ENCODE data around the gene PCDHGA10. TPM values are rescaled to one million over a fixed set of nuclear protein-coding genes. Genes with fewer than 3 reads are reported as not detected.
A peak's percentile ranks its signal among the peaks of the same experiment; 100 is the strongest.
"Not testable (repeated sequence)": the region's sequence is repeated elsewhere in the genome, so short reads cannot be mapped to it uniquely, and the experiment has no call there.

The PCDHGA10 gene
- total RNA-seq, 1 experiment from 2014 or later = 8.5 TPM

DNA sequence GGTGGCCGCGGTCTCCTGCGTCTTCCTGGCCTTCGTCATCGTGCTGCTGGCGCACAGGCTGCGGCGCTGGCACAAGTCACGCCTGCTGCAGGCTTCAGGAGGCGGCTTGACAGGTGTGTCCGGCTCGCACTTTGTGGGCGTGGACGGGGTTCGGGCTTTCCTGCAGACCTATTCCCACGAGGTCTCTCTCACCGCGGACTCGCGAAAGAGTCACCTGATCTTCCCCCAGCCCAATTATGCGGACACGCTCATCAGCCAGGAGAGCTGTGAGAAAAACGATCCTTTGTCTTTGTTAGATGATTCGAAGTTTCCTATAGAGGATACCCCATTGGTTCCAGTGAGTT, 2.5 kb downstream of the PCDHGA10 start:
- not testable (repeated sequence) for DNase-seq

DNA sequence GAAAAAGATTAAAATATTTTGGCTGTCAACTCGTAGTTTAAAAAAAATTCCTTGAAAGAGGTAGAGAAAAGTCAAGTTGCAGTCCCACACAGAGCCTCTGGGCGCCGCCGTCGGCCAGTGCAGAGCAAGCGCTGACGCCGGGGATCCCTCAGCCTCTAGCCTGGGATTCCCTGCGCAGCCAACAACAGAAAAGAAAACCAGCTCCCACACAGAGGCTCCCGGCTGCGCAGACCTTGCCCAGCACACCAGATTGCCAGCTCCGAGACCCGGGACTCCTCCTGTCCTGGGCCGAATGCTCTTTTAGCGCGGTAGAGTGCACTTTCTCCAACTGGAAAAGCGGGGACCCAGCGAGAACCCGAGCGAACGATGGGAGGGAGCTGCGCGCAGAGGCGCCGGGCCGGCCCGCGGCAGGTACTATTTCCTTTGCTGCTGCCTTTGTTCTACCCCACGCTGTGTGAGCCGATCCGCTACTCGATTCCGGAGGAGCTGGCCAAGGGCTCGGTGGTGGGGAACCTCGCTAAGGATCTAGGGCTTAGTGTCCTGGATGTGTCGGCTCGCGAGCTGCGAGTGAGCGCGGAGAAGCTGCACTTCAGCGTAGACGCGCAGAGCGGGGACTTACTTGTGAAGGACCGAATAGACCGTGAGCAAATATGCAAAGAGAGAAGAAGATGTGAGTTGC, 4.8 kb downstream of the PCDHGA10 start, which contains the start of gene PCDHGB7:
TSS of gene PCDHGB7 (plus strand) at position 184 of the 679 bp plus-strand sequence. CDS start at position 367, 183 bp downstream.
- not testable (repeated sequence) for H2AFZ ChIP-seq (ENCODE audit: low read length); H3K27me3 ChIP-seq (ENCODE audit: low read length); H3K79me2 ChIP-seq (ENCODE audit: low read length); H3K9me2 ChIP-seq (replicated peaks; ENCODE audit: insufficient read depth, low read length); H4K20me1 ChIP-seq (ENCODE audit: insufficient read depth, low read depth, low read length); H3K4me3 ChIP-seq (ENCODE audit: low read length); H3K9ac ChIP-seq (ENCODE audit: low read length); H3K4me1 ChIP-seq (ENCODE audit: low read length); H3K4me2 ChIP-seq (ENCODE audit: low read depth, low read length, poor library complexity, severe bottlenecking); H3K27ac ChIP-seq (ENCODE audit: low read length)
- peak; percentile 48 for DNase-seq
- Histone ChIP-seq H3K9me3 (ENCODE audit: low read length) (peaks cover 16% of the 10 kb centered on the region), H3K36me3 (ENCODE audit: insufficient read depth, low read length) (peaks cover 28% of the 10 kb centered on the region)

More for the DNA sequence above, 2.5 kb downstream of the PCDHGA10 start:
- not testable (repeated sequence) for H3K9me3 ChIP-seq (ENCODE audit: low read length); H3K9ac ChIP-seq (ENCODE audit: low read length); H3K9me2 ChIP-seq (replicated peaks; ENCODE audit: insufficient read depth, low read length); H2AFZ ChIP-seq (ENCODE audit: low read length); H3K27ac ChIP-seq (ENCODE audit: low read length); H3K4me3 ChIP-seq (ENCODE audit: low read length); H3K4me1 ChIP-seq (ENCODE audit: low read length); H3K79me2 ChIP-seq (ENCODE audit: low read length); H3K27me3 ChIP-seq (ENCODE audit: low read length); H4K20me1 ChIP-seq (ENCODE audit: insufficient read depth, low read depth, low read length); H3K4me2 ChIP-seq (ENCODE audit: low read depth, low read length, poor library complexity, severe bottlenecking)
- peaks cover 18% of the 10 kb centered on the region for H3K36me3 ChIP-seq (ENCODE audit: insufficient read depth, low read length)

DNA sequence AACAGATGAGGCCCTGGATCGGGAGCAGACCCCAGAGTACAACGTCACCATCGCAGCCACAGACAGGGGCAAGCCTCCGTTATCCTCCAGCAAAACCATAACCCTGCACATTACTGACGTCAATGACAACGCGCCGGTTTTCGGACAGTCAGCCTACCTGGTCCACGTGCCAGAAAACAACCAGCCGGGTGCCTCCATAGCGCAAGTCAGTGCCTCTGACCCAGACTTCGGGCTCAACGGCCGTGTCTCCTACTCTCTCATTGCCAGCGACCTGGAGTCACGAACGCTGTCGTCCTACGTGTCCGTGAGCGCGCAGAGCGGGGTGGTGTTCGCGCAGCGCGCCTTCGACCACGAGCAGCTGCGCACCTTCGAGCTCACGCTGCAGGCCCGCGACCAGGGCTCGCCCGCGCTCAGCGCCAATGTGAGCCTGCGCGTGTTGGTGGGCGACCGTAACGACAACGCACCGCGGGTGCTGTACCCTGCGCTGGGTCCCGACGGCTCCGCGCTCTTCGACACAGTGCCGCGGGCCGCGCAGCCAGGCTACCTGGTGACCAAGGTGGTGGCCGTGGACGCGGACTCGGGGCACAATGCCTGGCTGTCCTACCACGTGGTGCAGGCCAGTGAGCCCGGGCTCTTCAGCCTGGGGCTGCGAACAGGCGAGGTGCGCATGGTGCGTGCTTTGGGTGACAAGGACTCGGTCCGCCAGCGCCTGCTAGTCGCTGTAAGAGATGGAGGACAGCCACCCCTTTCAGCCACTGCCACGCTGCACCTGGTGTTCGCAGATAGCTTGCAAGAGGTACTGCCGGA, 6.5 kb downstream of the PCDHGA10 start:
- no peak overlapping the region for H2AFZ ChIP-seq (ENCODE audit: low read length)
- no peak overlapping the region for H3K27ac ChIP-seq (ENCODE audit: low read length)
- H3K27me3 ChIP-seq (ENCODE audit: low read length) = no peaks in the 10 kb centered on the region
- H3K9me2 ChIP-seq (replicated peaks; ENCODE audit: insufficient read depth, low read length) = no peaks in the 10 kb centered on the region
- peaks cover 16% of the 10 kb centered on the region for H3K9me3 ChIP-seq (ENCODE audit: low read length)
- H3K4me2 ChIP-seq (ENCODE audit: low read depth, low read length, poor library complexity, severe bottlenecking) = no peak overlapping the region
- H4K20me1 ChIP-seq (ENCODE audit: insufficient read depth, low read depth, low read length) = no peaks in the 10 kb centered on the region
- no peaks in the 10 kb centered on the region; the same call in 1 of the 2 replicates for H3K4me1 ChIP-seq (ENCODE audit: low read length)
- DNase-seq = no peak
- H3K36me3 ChIP-seq (ENCODE audit: insufficient read depth, low read length) = peaks cover 13% of the 10 kb centered on the region
- no peak overlapping the region for H3K9ac ChIP-seq (ENCODE audit: low read length)
- no peaks in the 10 kb centered on the region; the same call in 1 of the 2 replicates for H3K79me2 ChIP-seq (ENCODE audit: low read length)
- no peak overlapping the region for H3K4me3 ChIP-seq (ENCODE audit: low read length)

DNA sequence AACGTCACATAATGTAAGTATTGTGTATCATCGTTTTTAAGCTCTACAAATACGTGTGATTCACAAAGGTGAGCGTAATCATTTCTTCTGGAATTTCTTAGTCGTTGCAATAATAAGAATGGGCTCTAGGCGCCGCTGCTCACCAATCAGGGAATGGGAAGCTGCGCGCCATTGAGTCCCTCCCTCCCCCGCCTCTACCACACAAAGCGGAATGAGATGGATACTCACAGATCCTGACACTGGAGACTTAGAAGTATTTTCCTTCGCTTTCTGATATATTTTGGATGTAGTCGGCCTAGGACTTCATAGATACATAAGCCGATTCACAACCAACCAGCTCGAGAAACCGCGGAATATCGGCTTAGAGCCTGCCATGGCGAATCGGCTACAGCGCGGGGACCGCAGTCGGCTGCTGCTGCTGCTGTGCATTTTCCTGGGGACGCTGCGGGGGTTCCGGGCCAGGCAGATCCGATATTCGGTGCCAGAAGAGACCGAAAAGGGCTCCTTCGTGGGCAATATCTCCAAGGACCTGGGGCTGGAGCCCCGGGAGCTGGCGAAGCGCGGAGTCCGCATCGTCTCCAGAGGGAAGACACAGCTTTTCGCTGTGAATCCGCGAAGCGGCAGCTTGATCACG, 8.2 kb downstream of the PCDHGA10 start, which contains the start of gene PCDHGA11:
TSS of gene PCDHGA11 (plus strand) at position 197 of the 634 bp plus-strand sequence. CDS start at position 374, 177 bp downstream.
- H3K9me3 ChIP-seq (ENCODE audit: low read length) = peaks cover 16% of the 10 kb centered on the region

DNA sequence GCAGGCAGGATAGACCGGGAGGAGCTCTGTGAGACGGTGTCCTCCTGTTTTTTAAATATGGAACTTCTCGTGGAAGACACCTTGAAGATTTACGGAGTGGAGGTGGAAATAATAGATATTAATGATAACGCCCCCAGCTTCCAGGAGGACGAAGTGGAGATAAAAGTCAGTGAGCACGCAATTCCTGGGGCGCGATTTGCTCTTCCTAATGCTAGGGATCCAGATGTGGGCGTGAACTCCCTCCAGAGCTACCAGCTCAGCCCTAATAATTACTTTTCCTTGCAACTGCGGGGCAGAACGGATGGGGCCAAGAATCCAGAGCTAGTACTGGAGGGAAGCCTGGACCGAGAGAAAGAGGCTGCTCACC, 8.7 kb downstream of the PCDHGA10 start:
- Histone ChIP-seq H3K9ac (ENCODE audit: low read length) (no peak overlapping the region), H3K9me3 (ENCODE audit: low read length) (peaks cover 16% of the 10 kb centered on the region), H3K79me2 (ENCODE audit: low read length) (no peaks in the 10 kb centered on the region), H4K20me1 (ENCODE audit: insufficient read depth, low read depth, low read length) (no peaks in the 10 kb centered on the region), H3K4me3 (ENCODE audit: low read length) (no peak overlapping the region), H3K27ac (ENCODE audit: low read length) (no peak overlapping the region), H3K36me3 (ENCODE audit: insufficient read depth, low read length) (peaks cover 14% of the 10 kb centered on the region), H2AFZ (ENCODE audit: low read length) (no peak overlapping the region), H3K27me3 (ENCODE audit: low read length) (no peaks in the 10 kb centered on the region), H3K4me2 (ENCODE audit: low read depth, low read length, poor library complexity, severe bottlenecking) (no peak overlapping the region), H3K4me1 (ENCODE audit: low read length) (no peaks in the 10 kb centered on the region; the same call in 1 of the 2 replicates), H3K9me2 (replicated peaks; ENCODE audit: insufficient read depth, low read length) (no peaks in the 10 kb centered on the region)
- DNase-seq = no peak

More for the DNA sequence above, 8.2 kb downstream of the PCDHGA10 start, which contains the start of gene PCDHGA11:
- Histone ChIP-seq H3K4me2 (ENCODE audit: low read depth, low read length, poor library complexity, severe bottlenecking) (no peak within 1 kb of the TSS), H3K4me1 (ENCODE audit: low read length) (no peaks in the 10 kb centered on the region; the same call in 1 of the 2 replicates), H2AFZ (ENCODE audit: low read length) (no peak within 1 kb of the TSS), H3K27ac (ENCODE audit: low read length) (no peak within 1 kb of the TSS), H3K36me3 (ENCODE audit: insufficient read depth, low read length) (peaks cover 13% of the 10 kb centered on the region), H3K4me3 (ENCODE audit: low read length) (no peak within 1 kb of the TSS), H3K9ac (ENCODE audit: low read length) (no peak within 1 kb of the TSS), H3K9me2 (replicated peaks; ENCODE audit: insufficient read depth, low read length) (no peaks in the 10 kb centered on the region), H4K20me1 (ENCODE audit: insufficient read depth, low read depth, low read length) (no peaks in the 10 kb centered on the region), H3K27me3 (ENCODE audit: low read length) (no peaks in the 10 kb centered on the region), H3K79me2 (ENCODE audit: low read length) (no peaks in the 10 kb centered on the region)
- no peak for DNase-seq

DNA sequence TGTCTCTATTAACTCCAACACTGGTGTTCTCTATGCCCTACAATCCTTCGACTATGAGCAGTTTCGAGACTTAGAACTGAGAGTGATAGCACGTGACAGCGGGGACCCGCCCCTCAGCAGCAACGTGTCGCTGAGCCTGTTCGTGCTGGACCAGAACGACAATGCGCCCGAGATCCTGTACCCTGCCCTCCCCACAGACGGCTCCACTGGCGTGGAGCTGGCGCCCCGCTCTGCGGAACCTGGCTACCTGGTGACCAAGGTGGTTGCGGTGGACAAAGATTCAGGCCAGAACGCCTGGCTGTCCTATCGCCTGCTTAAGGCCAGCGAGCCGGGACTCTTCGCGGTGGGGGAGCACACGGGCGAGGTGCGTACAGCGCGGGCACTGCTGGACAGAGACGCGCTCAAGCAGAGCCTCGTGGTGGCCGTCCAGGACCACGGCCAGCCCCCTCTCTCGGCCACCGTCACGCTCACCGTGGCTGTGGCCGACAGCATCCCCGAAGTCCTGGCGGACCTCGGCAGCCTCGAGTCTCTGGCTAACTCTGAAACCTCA, 10.0 kb downstream of the PCDHGA10 start:
- Histone ChIP-seq H2AFZ (ENCODE audit: low read length) (no peak overlapping the region), H3K79me2 (ENCODE audit: low read length) (no peaks in the 10 kb centered on the region), H3K27me3 (ENCODE audit: low read length) (no peaks in the 10 kb centered on the region), H3K4me1 (ENCODE audit: low read length) (no peaks in the 10 kb centered on the region; the same call in 1 of the 2 replicates), H3K9me2 (replicated peaks; ENCODE audit: insufficient read depth, low read length) (no peaks in the 10 kb centered on the region), H3K4me3 (ENCODE audit: low read length) (no peak overlapping the region), H3K4me2 (ENCODE audit: low read depth, low read length, poor library complexity, severe bottlenecking) (no peak overlapping the region), H4K20me1 (ENCODE audit: insufficient read depth, low read depth, low read length) (no peaks in the 10 kb centered on the region), H3K36me3 (ENCODE audit: insufficient read depth, low read length) (peaks cover 14% of the 10 kb centered on the region), H3K27ac (ENCODE audit: low read length) (no peak overlapping the region), H3K9ac (ENCODE audit: low read length) (no peak overlapping the region), H3K9me3 (ENCODE audit: low read length) (peaks cover 20% of the 10 kb centered on the region)
- DNase-seq = no peak

GRCh38 chr5:141427783-141428426, 15.1 kb downstream of the PCDHGA10 start:
- Histone ChIP-seq H3K27me3 (ENCODE audit: low read length) (no peaks in the 10 kb centered on the region), H3K4me3 (ENCODE audit: low read length) (no peak overlapping the region), H3K9me3 (ENCODE audit: low read length) (peaks cover 13% of the 10 kb centered on the region), H3K9ac (ENCODE audit: low read length) (no peak overlapping the region), H3K4me1 (ENCODE audit: low read length) (no peaks in the 10 kb centered on the region; the same call in 1 of the 2 replicates), H4K20me1 (ENCODE audit: insufficient read depth, low read depth, low read length) (no peaks in the 10 kb centered on the region), H3K36me3 (ENCODE audit: insufficient read depth, low read length) (peaks cover 4% of the 10 kb centered on the region; the same call in 1 of the 2 replicates), H3K27ac (ENCODE audit: low read length) (no peak overlapping the region), H3K4me2 (ENCODE audit: low read depth, low read length, poor library complexity, severe bottlenecking) (no peak overlapping the region), H2AFZ (ENCODE audit: low read length) (no peak overlapping the region), H3K9me2 (replicated peaks; ENCODE audit: insufficient read depth, low read length) (no peaks in the 10 kb centered on the region), H3K79me2 (ENCODE audit: low read length) (no peaks in the 10 kb centered on the region)
- no peak for DNase-seq

Data from Karpas-422 (cell line).